GM13977 (cell line): ENCODE data around the gene TPRA1.

ENCODE experiments used
- DNase-seq: peaks from one replicate; pipeline ENCODE4 v3.0.0; 2012; ENCODE audit warnings: low spot score
- CTCF ChIP-seq: IDR thresholded peaks from 2 replicates; pipeline ENCODE4 v1.5.1; 2012; ENCODE audit warnings: mild to moderate bottlenecking, control low read depth; ENCODE audit not compliant: insufficient read depth; ENCODE audit errors: extremely low read depth, missing control alignments
- in situ Hi-C: fragments of 300-500 bp; cut with MboI; formaldehyde crosslinking; loops from one replicate; pipeline ENCODE4 v1.12.0; 2022; ENCODE audit warnings: low sequenced_read_pairs, low pct_unique_long_range_greater_than_20kb, mixed read lengths, inconsistent platforms; ENCODE audit not compliant: unreplicated experiment

The TPRA1 gene

GRCh38 chr3:127555108-127555507 lies 35.4 kb downstream of the TPRA1 start:
- TF ChIP-seq CTCF, result no peak
- no peak for DNase-seq
- in situ Hi-C loops, result no loop called here

GRCh38 chr3:127552038-127552437 lies 38.5 kb downstream of the TPRA1 start:
- no peak for TF ChIP-seq CTCF
- DNase-seq, result no peak
- in situ Hi-C loops, result no loop called here

- in situ Hi-C loops, result no loop called here
- DNase-seq, result no peak
- TF ChIP-seq CTCF, result no peak
Observed at GRCh38 chr3:127551178-127551577, 39.4 kb downstream of the TPRA1 start.

GRCh38 chr3:127550468-127551157 lies 39.9 kb downstream of the TPRA1 start:
- no peak for TF ChIP-seq CTCF
- in situ Hi-C loops, result no loop called here
- no peak for DNase-seq

GRCh38 chr3:127549826-127550467 lies 40.6 kb downstream of the TPRA1 start:
- no peak for TF ChIP-seq CTCF
- in situ Hi-C loops, result no loop called here

GRCh38 chr3:127547761-127548605 lies 42.5 kb downstream of the TPRA1 start:
- peak; percentile 87 for TF ChIP-seq CTCF
- DNase-seq, result peak; percentile 87
- in situ Hi-C loops, result no loop called here

More at GRCh38 chr3:127549826-127550467, 40.6 kb downstream of the TPRA1 start:
- DNase-seq, result no peak
